ENCODE data around the gene PTPRE. TPM values are rescaled to one million over a fixed set of nuclear protein-coding genes. Genes with fewer than 3 reads are reported as not detected.

The PTPRE gene
- total RNA-seq, 1 donor from 2014 or later, result 1.6 TPM

DNA sequence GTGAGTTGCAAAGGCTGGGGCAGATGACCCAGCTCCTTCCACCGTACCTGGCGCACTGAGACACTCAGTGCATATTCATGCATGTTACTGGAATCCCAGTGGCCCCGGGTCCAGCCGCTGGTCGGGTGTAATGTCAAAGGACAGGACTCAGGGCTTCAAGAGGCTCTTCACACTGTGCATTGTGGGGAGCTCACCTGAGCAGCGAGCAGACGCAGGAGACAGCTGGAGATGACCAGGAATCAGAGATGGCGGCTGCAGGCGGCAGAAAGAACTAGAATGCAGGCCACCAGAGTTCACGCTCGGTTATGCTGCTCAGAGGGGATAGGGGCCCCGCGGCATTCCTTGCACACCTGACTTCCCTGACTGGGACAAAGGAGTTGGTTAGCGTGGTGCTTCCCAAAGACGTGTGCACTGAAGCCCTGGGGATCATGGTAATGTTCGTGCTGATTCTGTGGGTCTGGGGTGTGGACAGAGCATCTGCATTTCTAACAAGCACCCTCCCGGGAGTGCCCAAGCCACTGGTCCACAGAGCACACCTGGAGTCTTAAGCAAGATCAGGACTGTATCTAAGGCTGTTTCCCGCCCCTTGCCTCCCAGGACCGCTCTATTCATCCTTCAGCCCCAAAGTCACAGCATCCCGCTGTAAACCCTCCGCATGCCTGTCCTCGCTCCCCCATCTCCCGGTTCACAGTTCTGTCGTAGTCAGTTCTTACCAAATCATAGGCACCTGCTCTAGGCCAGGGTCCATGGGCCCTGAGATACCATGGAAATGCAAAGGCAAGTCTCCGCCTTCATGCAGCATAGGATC, 148.4 kb downstream of the PTPRE start:
- DNase-seq (ENCODE audit: low spot score) (no peak), ATAC-seq (no peak)

DNA sequence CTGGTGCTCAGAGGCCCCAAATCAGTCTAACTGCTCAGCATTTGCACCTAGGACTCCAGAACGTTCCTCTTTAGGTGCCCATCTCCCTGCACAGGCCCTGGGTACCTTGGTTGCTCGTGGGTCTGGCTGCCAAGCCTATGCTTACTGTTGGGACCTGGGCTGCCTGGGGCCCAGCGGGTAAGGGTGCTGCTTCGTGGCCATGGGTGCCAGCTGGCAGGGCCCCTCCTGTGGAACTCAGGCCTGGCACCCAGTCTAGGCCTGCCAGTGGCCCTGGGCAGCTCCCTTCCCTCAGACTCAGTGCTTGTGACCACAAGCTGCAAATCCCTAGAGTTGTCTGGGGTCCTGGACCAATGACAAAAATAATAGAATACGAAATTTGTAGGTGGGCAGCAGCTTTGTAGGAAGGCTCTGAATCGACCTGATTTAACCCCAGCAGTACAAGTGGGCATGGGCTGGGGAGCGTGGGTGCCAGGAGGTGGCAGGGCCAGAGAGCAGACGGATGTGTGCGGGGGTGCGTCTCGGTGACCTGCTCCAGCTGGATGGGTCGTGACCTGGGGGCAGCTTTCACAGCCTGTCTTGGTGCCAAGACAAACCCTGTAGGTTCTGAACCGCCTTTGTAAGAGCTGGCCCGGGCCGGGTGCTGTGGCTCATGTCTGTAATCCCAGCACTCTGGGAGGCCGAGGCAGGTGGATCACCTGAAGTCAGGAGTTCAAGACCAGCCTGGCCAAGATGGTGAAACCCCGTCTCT, 149.6 kb downstream of the PTPRE start:
- ATAC-seq (no peak), DNase-seq (ENCODE audit: low spot score) (no peak)

DNA sequence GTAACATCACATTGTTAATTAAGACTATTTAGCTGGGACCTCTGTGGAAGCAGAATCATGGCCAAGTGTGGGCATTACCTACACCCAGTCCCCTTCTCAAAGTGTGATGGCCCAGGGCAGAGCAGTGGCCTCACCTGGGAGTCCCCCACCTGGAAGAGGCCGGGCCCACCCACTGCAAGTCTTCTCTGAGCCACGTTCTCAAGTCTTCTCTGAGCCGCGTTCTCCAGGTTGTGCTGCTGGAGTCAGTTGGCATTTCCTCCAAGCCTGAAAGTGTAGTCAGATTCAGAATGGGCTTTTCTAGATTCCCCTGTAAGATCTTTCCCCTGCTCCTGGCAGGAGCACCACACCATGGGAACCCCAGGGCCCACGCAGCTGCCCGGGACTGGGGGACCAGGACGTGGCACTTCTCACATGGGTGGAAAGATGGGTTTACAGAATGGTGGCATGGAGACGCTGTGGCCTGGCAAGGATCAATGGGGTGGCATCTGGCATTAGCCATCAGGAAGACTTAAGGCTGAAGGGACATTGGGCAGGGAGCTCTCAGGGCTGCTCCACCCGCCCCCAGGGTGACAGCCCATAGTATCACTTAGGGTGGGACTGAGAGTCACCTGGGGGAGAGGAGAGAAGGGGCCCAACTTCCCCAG, 151.3 kb downstream of the PTPRE start:
- no peak for ATAC-seq
- DNase-seq (ENCODE audit: low spot score), result no peak

DNA sequence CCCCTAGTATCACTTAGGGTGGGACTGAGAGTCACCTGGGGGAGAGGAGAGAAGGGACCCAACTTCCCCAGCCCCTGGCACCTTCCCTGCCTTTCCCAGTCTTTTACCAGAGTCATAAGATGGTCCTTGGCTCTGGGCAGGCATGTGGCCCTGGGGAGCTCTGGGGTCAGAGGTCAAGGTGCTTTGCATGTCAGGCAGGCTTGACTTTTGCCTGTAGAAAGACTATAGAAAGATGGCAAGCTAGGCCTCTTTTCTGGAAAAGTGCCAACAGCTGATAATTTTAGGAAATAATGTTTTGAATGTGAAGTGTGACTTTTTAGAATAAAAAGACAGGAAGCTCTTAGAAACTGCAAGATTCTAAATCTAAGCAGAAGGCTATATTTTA, 151.8 kb downstream of the PTPRE start:
- DNase-seq (ENCODE audit: low spot score) (no peak), ATAC-seq (no peak)

DNA sequence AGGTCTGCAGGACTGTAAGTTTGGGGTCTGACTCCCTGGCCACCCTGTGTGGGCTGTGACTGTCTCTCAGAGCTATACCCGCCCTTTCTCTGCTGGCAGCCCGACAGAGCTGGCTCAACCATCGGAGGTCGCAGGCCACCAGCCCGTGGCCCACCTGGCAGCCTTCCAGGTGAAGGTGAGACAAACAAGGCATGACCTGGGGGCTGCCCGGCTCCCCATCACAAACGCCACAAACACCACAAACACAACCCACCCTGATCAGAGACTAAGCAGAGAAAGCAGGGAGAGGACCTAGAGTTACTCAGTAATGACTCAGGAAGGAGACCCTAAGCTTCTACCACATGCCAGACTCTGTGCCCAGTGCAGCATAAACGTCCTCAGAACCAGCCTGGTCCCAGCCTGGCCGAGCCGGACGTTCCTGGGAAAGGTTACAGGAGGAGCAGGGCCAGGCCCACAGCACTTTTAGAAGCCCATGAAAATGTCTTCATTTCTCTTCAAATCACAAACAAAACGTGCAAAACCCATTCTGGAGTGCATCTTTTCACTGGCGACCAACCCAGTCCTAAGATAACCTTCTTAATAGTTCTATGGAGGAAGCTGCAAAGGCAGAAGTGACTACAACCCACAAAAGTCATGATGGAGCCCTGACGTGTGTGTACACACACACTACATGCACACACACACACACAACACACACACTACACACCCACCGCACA, 152.5 kb downstream of the PTPRE start:
- ATAC-seq (no peak), DNase-seq (ENCODE audit: low spot score) (peak; percentile 50)

DNA sequence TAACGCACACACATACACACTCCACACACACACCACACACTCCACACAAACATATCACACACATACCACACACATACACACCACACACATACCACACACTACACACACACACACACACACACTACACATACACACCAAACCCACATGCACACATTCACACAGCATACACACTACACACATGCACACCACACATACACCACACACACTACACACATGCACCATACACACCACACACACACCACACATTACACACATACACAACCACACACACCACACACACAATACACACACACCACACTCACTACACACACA, 153.0 kb downstream of the PTPRE start:
- ATAC-seq (no peak), DNase-seq (ENCODE audit: low spot score) (no peak)

DNA sequence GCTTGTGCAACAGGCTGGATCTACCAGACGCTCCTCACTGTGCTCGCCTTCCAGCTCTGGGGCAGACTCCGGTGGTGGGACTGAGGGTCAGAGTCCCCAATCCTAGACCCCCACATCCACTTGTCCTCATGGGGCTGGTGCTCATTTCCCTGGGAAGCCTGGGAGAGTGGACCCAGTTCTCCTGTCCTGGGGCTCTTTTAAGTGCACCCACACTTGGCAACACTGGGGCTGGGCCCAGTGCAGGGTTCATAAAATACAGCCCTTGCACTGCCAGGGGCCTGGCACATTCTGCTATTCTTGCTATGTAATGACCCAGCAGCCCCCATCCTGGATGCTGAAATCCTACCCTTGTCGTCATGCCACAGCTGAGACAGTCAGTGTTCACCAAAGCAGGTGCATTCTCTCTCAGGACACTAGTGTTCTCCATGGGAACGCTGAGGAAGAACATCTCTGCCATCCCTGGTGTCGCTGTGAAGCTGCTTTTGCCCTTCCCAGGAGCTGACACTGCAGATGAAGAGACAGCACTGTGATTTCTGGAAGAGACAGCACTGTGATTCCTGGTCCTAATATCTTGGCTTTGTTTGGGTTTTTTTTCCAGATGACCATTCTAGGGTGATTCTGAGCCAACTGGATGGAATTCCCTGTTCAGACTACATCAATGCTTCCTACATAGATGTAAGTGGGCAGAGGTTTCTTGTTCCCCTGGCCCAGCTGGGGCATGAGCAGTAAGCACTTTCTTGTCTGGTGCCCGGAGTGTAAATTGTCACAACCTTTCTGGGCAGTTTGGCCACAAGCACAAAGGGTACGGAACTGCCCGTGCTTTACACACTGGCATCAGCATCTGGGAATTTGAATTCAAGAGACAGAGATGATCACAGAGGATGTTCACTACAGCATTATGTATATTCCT, 153.7 kb downstream of the PTPRE start:
- DNase-seq (ENCODE audit: low spot score), result peak; percentile 5
- no peak for ATAC-seq

DNA sequence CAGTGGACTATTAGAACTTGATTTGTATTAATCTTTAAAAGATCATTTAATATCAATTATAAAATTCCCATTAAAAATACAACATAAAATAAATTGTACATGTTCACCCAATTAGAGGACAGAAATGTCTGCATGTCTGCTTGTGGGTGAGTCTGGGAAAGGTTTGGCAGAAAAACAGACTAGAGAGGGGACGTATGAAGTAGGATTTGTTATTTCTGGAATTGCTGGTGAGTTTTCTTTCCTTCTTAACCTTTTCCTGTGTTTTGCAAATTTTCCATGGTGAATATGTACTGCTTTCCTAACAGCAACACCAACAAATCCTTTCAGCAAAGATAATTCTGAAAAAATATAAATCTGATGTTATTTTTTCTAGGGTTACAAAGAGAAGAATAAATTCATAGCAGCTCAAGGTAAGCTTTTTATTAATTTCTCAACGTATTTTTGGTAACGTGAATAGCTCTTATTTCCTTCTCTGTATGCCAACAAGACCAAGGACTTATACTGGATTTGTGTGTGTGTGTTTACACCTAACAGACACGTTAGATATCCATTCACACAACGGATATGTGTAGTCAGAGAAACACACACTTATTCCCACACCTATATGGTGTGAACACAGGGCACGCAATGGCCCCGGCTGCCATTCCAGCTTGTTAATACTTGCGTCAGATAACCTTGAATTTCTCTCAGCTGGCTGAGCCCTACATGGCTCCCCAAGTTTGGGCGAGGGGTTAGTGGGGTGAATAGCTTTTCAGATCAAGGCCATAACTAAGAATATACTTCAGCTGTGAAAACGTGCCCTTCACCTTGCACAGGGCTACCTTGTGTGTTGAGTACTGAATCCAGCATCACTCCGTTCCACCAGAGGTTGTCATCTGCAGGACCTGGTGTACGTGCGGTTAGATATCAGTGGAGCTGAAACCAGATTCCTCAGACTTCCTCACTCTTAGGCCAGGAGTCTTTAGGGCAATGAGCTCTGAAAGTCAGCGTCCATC, 154.7 kb downstream of the PTPRE start:
- ATAC-seq (no peak), DNase-seq (ENCODE audit: low spot score) (peak; percentile 33)

DNA sequence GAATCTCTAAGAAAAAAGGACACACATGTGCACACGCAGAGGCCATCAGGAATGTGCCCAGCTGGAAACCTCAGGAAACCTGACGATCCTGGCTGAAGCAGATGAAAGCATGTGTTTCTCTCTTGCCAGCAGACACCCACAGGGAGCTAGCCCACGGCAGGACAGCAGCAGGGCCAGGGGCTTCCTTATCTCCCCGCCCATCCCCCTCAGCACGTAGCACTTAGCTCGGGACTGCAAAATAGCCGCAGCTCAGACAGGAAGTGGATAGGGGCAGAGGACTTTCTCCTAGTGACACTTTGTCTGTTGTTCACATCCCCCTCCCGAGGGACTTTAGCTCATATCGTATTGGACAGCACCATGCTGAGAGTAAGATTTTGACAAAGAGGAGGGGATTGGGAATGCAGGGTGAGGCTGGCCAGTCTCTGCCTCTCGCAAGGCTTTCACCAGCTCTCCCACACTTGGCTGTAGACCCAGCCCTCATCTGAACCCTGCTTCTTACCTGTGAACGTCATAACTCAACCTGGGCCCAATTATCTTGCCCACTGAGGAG, 155.5 kb downstream of the PTPRE start:
- no peak for ATAC-seq
- DNase-seq (ENCODE audit: low spot score), result no peak

DNA sequence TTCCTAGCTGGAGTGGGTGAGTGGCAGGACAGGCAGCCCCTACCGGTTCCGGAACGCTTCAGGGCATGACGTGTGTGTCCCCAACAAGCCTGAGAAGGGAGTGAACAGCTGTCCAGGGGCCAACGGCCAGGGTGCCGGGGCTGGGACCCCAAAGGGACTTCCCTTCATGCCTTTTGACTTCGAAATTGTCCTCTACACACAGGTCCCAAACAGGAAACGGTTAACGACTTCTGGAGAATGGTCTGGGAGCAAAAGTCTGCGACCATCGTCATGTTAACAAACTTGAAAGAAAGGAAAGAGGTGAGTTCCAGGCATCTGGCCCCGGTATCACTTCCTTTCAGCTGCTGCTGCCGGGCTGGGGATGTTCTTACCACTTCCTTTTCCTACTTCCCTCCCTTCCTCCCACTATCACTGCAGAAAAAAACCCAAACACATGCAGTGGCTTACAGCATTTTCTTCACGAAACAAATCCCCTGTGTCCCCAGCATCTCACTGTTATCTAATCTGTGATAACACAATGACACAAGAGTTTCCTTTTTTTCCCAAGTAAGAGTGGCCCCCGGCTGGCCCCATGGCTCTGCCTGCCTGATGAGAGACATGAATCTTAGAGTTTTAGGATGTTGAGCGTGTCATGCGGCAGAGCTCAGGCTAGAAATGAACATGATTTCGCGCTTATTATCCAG, 156.1 kb downstream of the PTPRE start:
- peak; percentile 48 for ATAC-seq
- DNase-seq (ENCODE audit: low spot score), result peak; percentile 49

DNA sequence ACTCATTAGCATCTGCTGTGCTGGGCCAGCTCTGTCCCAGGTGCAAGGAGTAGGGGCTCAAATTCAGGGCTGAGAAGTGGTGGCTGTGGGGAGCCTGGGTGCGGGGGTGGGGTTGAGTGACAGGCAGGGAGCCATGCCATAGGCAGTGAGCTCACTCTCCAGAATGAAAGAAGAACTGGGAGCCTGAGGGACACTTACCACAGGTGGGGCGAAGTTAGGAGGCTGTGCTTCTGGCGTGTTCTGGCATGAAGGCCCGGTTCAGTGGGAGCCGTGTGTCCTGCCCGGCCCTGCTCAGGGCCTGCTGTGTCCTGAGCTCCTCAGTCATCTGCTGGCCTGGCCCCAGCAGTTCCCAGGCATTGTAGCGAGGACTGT, 156.8 kb downstream of the PTPRE start:
- ATAC-seq (no peak), DNase-seq (ENCODE audit: low spot score) (peak; percentile 37)

DNA sequence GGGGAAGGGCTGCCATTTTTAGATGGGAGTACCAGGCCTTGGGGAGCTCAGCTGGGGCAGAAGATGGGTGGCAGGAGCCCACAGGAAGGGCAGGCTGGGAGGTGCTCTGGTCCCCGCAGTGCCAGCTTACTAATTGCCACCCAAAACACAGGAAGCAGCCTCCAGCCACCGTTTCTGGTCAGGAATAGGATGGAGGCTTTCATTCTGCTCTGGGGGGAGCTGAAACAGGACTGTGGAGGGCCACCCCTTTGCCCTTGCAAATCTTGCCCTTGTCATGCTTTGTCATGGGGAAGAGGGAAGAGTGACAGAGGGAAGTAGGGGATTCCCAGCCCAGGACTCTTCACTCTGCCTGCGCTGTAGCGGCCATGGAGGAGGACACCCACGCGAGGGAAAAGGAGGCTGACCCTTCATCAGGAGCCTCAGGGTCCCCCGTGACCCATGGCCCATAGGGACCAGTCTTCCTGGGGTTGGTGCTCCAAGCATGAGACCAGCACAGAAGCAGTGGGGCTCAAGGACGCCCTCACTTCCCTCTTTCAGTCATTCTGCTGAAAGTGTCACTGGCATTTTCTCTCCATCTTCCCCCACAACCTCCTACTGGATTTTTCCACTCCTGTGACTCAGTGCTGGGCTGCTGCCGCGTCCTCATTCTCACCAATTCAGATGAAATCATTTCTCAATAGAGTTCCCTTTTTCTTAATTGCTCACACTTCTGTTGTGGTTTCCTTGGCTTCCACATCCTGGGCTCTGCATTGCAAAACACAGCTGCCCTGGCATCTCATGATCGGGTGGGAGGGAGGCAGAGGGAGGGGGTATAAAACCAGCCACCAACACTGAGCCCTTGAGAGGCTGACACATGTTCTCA, 157.4 kb downstream of the PTPRE start:
- DNase-seq (ENCODE audit: low spot score), result peak; percentile 54
- peak; percentile 25 for ATAC-seq

DNA sequence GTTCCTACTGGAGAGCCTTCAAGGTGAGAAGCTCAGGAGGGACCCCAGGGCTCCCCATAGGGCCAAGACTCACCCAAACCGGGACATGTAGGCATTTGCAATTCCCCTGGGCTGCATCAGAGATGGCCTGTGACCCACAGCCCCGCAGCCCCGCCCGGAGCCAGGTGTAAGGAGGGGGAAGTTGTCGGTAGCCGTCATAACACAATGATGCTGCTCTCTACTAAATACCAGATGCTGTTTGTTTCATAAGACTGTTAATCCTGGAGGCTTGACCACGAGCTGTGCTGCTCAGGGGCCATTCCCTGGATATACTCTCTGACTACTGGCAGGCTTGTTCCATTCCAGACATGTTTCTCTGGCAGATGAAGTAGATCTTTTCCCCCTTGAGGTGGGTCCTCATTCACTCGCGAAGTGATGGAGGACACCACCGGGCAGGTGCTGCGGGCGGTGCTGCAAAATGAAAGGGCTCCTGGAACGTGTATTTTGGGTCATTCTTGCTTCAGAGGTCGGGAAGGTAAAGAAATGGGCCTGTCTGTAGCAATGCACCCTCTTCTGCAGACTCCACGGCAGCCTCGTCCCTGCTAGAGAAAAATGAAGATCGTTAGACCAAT, 158.2 kb downstream of the PTPRE start:
- DNase-seq (ENCODE audit: low spot score), result no peak
- no peak for ATAC-seq

DNA sequence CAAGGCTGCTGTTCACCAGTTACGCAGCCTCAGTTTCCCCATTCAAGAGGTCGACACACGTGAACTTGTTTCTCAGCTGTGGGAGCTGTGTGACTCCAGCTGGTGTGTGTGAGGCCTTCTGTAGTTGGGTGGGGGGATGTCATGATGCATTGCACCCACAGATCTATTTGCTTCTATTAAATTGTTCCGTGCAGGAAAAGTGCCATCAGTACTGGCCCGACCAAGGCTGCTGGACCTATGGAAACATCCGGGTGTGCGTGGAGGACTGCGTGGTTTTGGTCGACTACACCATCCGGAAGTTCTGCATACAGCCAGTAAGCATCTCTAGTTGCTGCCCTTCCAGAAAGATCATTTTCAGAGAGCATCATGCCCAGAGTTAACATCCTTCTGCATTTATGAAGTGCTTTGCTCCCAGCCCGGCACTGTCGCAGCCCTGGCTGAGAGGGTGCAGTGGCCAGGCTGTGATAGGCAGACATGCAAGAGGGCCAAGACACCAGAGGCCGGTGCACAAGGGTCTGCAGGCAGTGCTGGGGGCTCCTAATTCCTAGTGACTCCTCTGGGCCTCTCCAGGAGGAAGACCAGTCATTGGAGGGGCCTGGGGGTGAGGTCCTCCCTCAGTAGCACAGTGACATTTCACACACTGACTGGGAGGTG, 159.1 kb downstream of the PTPRE start:
- DNase-seq (ENCODE audit: low spot score), result peak; percentile 35
- no peak for ATAC-seq

DNA sequence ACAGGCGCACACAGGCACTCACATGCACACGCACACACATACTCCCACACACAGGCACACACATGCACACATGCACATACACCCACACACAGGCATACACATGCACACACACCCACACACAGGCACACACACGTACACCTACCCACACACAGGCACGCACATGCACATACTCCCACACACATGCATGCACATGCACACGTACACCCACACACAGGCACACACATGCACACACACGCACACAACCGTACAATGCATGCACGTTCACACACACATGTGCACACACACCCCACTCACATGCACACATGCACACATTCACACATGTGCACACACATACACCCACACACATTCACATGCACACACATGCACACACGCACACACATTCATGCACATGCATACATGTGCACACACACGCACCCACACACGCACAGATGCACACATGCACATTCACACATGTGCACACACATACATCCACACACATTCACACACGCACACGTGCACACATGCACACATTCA, 160.0 kb downstream of the PTPRE start:
- ATAC-seq (no peak), DNase-seq (ENCODE audit: low spot score) (peak; percentile 35)

All from left lobe of liver (tissue), 2 donors.